ENCODE measurements around the gene MYRF. TPM values are rescaled to one million over a fixed set of nuclear protein-coding genes. Genes with fewer than 3 reads are reported as not detected.
A peak's percentile ranks its signal among the peaks of the same experiment; 100 is the strongest.

MYRF gene
- total and polyA plus RNA-seq, 2 donors (not counting 3 experiments of a cell fraction or from before 2014, with no cell fraction given) = 0.82 to 0.98 TPM

DNA sequence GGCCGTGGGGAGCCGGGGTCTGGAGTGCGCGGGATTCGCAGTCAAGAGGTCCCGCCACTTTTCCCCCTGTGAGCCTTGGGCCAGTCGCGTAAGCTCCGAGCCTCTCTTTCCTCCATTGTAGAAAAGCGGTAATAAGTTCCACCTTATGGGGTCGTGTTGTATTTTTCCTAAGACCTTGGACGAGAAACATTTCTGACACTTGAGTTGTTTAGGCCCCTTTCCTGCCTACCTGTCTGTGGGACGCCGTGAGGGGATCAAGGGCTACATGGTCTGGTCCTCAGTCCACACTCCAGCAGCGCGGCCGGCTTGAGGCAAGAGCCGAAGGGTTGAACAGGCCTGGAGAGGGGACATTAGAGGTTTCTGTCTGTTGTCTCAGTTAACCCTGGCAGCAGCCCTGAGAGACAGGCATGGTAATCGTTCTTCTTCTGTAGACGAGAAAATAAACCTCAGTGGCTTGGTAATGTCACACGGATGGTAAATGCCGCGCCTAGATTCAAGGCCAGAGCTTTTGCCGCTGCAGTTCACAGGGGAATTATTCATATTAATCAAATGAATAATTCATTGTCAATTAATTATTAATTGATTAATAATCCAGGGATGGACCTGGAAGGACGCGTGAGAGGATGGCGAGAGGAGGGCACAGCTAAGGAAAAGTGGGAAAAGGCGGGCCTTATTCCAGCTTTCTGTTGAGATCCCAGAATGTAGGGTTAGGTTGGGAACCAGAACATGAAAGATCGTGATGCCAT, 40.8 kb downstream of the MYRF start:
- H3K27ac ChIP-seq (ENCODE audit: insufficient read depth, low read depth, low read length) = peak overlapping the region; percentile 99
- peaks cover 57% of the 10 kb centered on the region for H3K79me2 ChIP-seq (ENCODE audit: control insufficient read depth, insufficient read depth, low read length)
- no peaks in the 10 kb centered on the region for H3K9me1 ChIP-seq (replicated peaks; ENCODE audit: control insufficient read depth, extremely low read depth, insufficient read depth, low read length)
- H3K36me3 ChIP-seq (ENCODE audit: control insufficient read depth in 2 of 2, extremely low read depth in 1 of 2, insufficient read depth in 2 of 2, low read length in 2 of 2) = peaks cover 4 to 22% of the 10 kb centered on the region in 2 experiments
- FAIRE-seq (no peak), DNase-seq (ENCODE audit: low read depth, low spot score) (no peak)
- ChIA-PET POLR2A (interaction anchor here (0.6 to 1.9 kb wide), 4 partner anchors 22 to 315 kb away, joined by 3 to 13 read pairs (median 4); partner anchors contain the start of gene FTH1), CTCF (interaction anchor here (1.6 to 2.6 kb wide), 6 partner anchors 22 to 315 kb away, joined by 3 to 16 read pairs (median 10); no protein-coding TSS in a partner anchor)
- no peaks in the 10 kb centered on the region for H4K20me1 ChIP-seq (replicated peaks; ENCODE audit: control insufficient read depth, extremely low read depth, insufficient read depth, low read length)
- H3K9ac ChIP-seq (replicated peaks; ENCODE audit: extremely low read depth, insufficient read depth, low read length) = peak overlapping the region; percentile 100
- TF ChIP-seq, protein P1, sequence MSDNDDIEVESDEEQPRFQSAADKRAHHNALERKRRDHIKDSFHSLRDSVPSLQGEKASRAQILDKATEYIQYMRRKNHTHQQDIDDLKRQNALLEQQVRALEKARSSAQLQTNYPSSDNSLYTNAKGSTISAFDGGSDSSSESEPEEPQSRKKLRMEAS (IDR thresholded peaks at IDR 0.05; ENCODE audit: insufficient read depth, insufficient read length) = no peak
- TF ChIP-seq MYC (IDR thresholded peaks at IDR 0.05; ENCODE audit: low read depth, low read length) = no peak
- no peak for TF ChIP-seq GATA2 (IDR thresholded peaks at IDR 0.05; ENCODE audit: insufficient read depth, insufficient read length, low read depth, low read length)
- TF ChIP-seq, protein P2, sequence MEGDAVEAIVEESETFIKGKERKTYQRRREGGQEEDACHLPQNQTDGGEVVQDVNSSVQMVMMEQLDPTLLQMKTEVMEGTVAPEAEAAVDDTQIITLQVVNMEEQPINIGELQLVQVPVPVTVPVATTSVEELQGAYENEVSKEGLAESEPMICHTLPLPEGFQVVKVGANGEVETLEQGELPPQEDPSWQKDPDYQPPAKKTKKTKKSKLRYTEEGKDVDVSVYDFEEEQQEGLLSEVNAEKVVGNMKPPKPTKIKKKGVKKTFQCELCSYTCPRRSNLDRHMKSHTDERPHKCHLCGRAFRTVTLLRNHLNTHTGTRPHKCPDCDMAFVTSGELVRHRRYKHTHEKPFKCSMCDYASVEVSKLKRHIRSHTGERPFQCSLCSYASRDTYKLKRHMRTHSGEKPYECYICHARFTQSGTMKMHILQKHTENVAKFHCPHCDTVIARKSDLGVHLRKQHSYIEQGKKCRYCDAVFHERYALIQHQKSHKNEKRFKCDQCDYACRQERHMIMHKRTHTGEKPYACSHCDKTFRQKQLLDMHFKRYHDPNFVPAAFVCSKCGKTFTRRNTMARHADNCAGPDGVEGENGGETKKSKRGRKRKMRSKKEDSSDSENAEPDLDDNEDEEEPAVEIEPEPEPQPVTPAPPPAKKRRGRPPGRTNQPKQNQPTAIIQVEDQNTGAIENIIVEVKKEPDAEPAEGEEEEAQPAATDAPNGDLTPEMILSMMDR (IDR thresholded peaks at IDR 0.05; ENCODE audit: extremely low read depth in 1 of 2, insufficient read depth in 1 of 2, low read depth in 1 of 2, low read length in 2 of 2) = no peak
- TF ChIP-seq POLR2A (IDR thresholded peaks at IDR 0.05; ENCODE audit: low read depth, low read length) = peak; percentile 19
- no peak for TF ChIP-seq JUN (IDR thresholded peaks at IDR 0.05; ENCODE audit: borderline replicate concordance, insufficient read depth, insufficient read length, low read depth)
- TF ChIP-seq EZH2 (IDR thresholded peaks at IDR 0.05; ENCODE audit: borderline replicate concordance, low read depth, low read length, severe bottlenecking) = no peak
- H3K27me3 ChIP-seq (ENCODE audit: control insufficient read depth in 2 of 2, insufficient read depth in 2 of 2, low read length in 2 of 2) = no peaks in the 10 kb centered on the region
- peak overlapping the region; percentile 92 for H3K4me2 ChIP-seq (ENCODE audit: insufficient read depth, low read length)
- intact Hi-C loops (cut with micrococcal nuclease) = loop anchor here (2.0 to 5.0 kb wide), 2 partner anchors 98 to 329 kb away; partner anchors contain the start of genes FADS3 and INCENP
- H3K4me3 ChIP-seq (replicated peaks in 1 of 3; ENCODE audit: insufficient read depth in 1 of 3, low read depth in 1 of 3, low read length in 3 of 3) = peak overlapping the region; percentile 70 to 91 (median 83)
- TSS peak; percentile 58 for BruUV-seq (replicated peaks)
- dilution Hi-C loops (cut with MboI; ENCODE audit: extremely low pct_ligation_motif_present, low sequenced_read_pairs) = no loop called here
- no peaks in the 10 kb centered on the region for H3K9me3 ChIP-seq (replicated peaks; ENCODE audit: control insufficient read depth, insufficient read depth, low read length)
- peaks cover 19% of the 10 kb centered on the region for H3K4me1 ChIP-seq (ENCODE audit: control insufficient read depth, extremely low read depth, insufficient read depth, low read length)
- peak overlapping the region; percentile 76 for H2AFZ ChIP-seq (ENCODE audit: low read depth, low read length)
